Measurements from ENCODE around the gene SULT1A2.
"Not testable (repeated sequence)": the region's sequence is repeated elsewhere in the genome, so short reads cannot be mapped to it uniquely, and the experiment has no call there.

Gene SULT1A2

GRCh38 chr16:28596840-28597691 is at the start of gene SULT1A2:
SULT1A2 (minus strand) TSS chr16:28597050; CDS start chr16:28595930, 1,120 bp downstream.
- peak; percentile 57 for DNase-seq (ENCODE audit: low spot score)

DNA sequence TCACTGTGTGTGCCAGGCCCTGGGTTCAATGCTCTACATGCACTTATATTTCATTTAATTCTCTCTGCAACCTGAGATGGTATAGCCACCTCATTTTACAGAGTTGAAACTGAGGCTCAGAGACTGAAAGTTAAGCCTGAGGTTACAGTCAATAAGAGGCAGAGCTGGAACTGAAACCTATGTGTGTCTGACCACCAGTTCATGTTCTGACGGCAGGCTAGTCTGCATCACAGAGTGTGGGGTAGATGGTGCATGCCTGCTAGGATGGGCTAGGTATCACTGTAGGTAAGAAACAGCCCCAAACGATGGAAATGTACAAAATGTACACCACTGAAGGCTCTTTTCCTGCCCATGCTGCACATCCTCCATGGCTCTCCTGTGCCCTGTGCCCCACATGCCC is 43.1 kb upstream of the SULT1A2 start:
- DNase-seq (ENCODE audit: low spot score): not testable (repeated sequence)

GRCh38 chr16:28638359-28638758 is 41.5 kb upstream of the SULT1A2 start:
- DNase-seq (ENCODE audit: low spot score): not testable (repeated sequence)

GRCh38 chr16:28637765-28638164 is 40.9 kb upstream of the SULT1A2 start, which contains the start of gene NPIPB8:
NPIPB8 (plus strand) TSS chr16:28638065; CDS start chr16:28638361, 296 bp downstream.
- not testable (repeated sequence) for DNase-seq (ENCODE audit: low spot score)

- not testable (repeated sequence) for DNase-seq (ENCODE audit: low spot score)
Measured at GRCh38 chr16:28636093-28636823, 39.4 kb upstream of the SULT1A2 start.

- not testable (repeated sequence) for DNase-seq (ENCODE audit: low spot score)
Measured at GRCh38 chr16:28630905-28631304, 34.1 kb upstream of the SULT1A2 start.

DNA sequence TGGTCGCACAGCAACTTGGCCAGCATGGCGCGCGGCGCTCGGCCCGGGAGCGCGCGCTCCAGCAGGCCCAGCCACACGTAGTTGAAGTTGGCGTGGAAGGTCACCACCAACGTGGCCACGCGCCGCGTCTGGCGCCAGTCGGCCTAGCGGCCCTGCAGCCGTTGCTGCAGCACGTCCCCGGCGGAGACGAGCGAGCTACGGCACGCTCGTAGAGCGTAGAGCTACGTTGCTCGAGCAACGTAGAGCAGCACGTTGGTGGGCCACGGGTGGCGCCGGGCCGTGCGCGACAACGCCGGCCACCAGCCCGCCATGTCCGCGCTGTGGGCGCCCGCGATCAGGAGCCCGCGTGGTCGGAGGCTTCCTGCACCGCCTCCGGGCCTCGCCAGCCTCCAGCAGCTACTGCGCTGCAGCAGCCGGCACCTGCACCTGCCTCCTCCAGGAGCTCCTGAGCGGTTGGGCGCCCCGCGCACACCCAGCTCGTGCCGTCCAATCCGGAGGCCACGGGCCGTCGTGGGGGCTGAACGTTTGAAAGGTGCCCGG is 26.4 kb upstream of the SULT1A2 start:
- DNase-seq (ENCODE audit: low spot score): peak; percentile 71

GRCh38 chr16:28622532-28623171 is 25.8 kb upstream of the SULT1A2 start:
- not testable (repeated sequence) for DNase-seq (ENCODE audit: low spot score)

DNA sequence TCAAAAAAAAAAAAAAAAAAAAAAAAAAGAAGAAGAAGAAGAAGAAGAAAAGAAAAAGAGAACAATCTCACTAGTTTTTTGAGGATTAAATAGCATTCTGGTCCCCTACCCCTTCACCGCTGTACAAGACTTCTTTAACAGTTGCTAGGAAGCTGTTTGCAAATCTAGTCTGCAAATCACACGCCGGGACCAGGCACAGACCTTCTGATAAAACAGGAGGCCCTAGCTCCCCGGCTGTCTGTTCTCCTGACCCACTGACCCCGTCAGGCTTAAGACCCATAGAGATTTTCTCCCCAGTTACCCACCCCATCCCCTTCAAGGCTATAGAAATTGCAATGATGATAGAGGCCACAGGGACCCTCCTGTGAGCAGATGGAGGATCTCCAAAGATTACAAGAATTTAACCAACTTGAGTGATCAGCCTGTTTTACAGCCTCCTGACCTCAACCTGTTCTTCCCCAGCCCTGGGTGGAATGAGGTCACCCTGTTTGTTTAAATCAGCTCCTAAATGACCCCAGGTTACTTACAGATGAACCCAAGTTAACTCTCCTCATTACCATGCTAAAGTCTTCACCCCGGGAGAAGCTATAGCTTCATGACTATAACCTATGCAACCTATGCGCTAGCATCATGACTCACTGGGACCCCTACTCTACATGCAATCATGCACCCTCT is 24.8 kb upstream of the SULT1A2 start:
- no peak for DNase-seq (ENCODE audit: low spot score)

DNA sequence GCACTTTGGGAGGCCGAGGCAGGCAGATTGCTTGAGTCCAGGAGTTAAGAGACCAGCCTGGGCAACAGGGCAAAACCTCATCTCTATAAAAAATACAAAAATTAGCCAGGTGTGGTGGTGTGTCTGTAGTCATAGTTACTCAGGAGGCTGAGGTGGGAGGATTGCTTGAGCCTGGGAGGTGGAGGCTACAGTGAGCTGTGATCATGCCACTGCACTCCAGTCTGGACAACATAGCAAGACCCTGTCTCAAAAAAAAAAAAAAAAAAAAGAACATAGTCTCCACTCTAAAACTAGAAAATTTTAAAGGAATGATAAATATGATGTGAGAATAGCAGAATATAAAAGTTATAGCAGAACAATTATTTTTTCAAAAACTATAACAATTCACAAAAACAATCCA is 23.5 kb upstream of the SULT1A2 start:
- DNase-seq (ENCODE audit: low spot score): not testable (repeated sequence)

- no peak for DNase-seq (ENCODE audit: low spot score)
Measured at GRCh38 chr16:28617874-28618273, 21.0 kb upstream of the SULT1A2 start.

- DNase-seq (ENCODE audit: low spot score): no peak
Measured at GRCh38 chr16:28616636-28617035, 19.8 kb upstream of the SULT1A2 start.

DNA sequence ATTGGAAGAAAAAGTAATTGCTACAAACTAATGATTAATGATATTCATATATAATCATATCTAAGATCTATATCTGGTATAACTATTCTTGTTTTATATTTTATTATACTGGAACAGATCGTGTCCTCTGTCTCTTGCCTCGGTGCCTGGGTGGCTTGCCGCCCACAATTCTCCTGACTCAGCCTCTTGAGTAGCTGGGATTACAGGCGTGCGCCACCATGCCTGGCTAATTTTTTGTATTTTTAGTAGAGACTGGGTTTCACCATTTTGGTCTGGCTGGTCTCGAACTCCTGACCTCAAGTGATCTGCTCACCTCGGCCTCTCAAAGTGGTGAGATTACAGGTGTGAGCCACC is 19.4 kb upstream of the SULT1A2 start:
- DNase-seq (ENCODE audit: low spot score): not testable (repeated sequence)

DNA sequence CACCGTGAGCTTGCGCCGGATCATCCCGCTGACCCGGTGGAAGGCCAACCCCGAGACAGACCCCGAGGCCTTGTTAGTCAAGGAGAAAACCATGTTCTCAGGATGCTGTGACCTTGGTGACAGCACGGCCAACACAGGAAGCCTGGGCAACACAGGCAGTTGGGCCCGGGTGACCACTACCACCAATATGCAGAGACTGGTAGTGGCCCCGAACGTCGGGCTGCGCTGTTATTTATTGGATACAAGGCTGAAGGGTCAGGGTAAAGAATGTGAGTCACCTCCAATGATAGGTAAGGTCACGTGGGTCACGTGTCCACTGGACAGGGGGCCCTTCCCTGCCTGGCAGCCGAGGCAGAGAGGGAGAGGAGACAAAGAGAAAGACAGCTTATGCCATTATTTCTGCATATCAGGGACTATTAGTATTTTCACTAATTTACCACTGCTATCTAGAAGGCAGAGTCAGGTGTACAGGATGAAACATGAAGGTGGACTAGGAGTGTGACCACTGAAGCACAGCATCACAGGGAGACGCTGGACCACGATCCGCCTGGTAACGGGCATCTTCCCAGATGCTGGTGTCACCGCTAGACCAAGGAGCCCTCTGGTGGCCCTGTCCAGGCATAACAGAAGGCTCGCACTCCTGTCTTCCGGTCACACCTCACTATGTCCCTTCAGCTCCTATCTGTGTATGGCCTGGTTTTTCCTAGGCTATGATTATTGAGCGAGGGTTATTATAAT is 18.8 kb upstream of the SULT1A2 start:
- not testable (repeated sequence) for DNase-seq (ENCODE audit: low spot score)

DNA sequence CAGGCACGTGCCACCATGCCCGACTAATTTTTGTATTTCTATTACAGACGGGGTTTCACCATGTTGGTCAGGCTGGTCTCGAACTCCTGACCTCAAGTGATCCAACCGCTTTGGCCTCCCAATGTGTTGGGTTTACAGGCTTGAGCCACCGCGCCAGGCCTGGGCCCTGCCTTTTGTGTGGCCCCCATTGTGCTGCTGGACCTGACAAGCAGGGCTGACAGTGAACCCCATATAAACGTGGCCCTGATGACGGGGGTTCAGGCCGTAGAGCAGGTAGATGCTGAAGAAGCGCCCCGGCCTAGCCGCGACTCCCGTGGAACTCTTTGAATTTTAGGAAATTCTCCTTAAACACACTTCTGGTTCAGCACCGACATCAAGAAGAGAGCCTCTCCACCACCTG is 17.7 kb upstream of the SULT1A2 start:
- not testable (repeated sequence) for DNase-seq (ENCODE audit: low spot score)

DNA sequence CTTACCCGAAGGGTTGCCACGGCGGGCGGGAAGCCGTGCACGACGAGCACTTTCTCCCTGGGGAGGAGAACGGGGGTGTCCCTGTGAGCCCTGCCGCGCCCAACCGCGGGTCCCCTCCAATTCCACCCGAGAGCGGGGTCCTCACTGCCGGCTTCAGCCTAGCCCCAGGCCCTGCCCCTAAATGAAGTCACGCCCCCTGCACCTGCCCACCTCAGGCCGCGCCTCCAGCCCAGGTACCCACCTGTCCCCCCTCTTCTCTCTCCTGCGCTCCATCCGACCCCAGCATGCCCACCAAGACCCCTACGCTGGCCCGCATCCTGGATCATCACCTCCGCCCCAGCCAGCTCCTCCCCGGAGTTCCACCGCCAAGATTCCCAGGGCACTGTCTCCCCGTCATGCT is 17.1 kb upstream of the SULT1A2 start:
- not testable (repeated sequence) for DNase-seq (ENCODE audit: low spot score)

GRCh38 chr16:28612359-28613280 is 15.8 kb upstream of the SULT1A2 start:
- not testable (repeated sequence) for DNase-seq (ENCODE audit: low spot score)

DNA sequence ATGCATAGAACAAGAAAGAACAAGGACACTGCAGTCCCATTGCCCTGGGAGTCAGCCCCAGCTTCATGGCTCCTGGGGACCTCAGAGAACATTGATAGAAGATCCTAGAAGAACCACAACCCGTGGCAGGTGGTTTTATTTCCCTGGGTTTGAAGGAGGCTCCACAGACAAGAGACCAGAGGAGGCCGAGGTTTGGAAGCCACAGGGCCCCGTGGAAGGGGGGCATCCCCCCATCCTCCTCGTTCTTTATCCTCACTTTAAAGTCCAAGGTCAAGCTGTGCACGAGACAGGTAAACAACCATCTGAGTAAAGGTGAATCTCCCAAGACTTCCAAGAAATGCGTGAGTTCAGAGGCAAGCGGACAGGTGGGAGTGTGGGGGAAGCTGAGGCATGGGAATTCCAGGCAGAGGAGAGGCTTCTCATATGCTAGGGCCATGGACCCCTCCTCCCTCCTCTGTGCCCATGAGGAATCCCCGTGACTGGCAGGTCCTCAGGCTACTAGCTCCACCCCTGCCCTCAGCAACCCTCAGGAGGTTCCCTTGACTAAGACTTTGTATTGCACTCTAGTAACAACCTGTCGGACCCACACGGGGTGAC is 13.8 kb upstream of the SULT1A2 start:
- DNase-seq (ENCODE audit: low spot score): peak; percentile 43

All from iPS-NIHi11 (cell line).